Retinal pigment epithelial cell (primary cell): ENCODE results near the gene ADCY3.

Experiments used
- DNase-seq: peaks from one replicate; pipeline ENCODE4 v3.0.0-alpha.2; 2010; ENCODE audit warnings: low read depth
- H3K4me3 ChIP-seq: 2 replicates; pipeline ENCODE4 v1.5.1; 2011; ENCODE audit warnings: mild to moderate bottlenecking, low read length, control low read depth, moderate library complexity
- TF ChIP-seq, protein P1 (sequence below): conservative IDR thresholded peaks from 2 replicates; pipeline ENCODE4 v1.5.1; 2011; ENCODE audit warnings: low read depth, low read length, control low read depth, inconsistent platforms

The ADCY3 gene

DNA sequence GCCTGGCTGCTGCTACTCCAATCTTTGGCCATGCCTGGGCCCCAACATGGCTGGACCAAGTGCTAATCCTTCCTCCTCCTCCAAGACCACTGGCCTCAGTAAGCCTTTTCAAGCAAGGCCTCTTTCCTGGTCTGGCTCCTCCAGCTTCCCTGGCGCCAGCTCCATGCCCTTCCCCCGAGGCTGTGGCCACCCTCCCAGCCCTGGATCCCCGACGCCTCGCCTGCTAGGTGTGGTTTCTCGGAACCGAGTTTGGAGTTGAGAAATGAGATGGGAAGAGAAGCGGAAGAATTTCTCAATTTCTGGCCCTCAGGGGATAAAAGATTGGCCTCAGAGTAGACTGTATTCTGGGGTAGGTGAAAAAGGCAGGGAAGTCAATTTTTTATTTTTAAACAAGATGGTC is 46.4 kb downstream of the ADCY3 start:
- no peak for DNase-seq
- TF ChIP-seq, protein P1, sequence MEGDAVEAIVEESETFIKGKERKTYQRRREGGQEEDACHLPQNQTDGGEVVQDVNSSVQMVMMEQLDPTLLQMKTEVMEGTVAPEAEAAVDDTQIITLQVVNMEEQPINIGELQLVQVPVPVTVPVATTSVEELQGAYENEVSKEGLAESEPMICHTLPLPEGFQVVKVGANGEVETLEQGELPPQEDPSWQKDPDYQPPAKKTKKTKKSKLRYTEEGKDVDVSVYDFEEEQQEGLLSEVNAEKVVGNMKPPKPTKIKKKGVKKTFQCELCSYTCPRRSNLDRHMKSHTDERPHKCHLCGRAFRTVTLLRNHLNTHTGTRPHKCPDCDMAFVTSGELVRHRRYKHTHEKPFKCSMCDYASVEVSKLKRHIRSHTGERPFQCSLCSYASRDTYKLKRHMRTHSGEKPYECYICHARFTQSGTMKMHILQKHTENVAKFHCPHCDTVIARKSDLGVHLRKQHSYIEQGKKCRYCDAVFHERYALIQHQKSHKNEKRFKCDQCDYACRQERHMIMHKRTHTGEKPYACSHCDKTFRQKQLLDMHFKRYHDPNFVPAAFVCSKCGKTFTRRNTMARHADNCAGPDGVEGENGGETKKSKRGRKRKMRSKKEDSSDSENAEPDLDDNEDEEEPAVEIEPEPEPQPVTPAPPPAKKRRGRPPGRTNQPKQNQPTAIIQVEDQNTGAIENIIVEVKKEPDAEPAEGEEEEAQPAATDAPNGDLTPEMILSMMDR: no peak
- H3K4me3 ChIP-seq: no peak overlapping the region

DNA sequence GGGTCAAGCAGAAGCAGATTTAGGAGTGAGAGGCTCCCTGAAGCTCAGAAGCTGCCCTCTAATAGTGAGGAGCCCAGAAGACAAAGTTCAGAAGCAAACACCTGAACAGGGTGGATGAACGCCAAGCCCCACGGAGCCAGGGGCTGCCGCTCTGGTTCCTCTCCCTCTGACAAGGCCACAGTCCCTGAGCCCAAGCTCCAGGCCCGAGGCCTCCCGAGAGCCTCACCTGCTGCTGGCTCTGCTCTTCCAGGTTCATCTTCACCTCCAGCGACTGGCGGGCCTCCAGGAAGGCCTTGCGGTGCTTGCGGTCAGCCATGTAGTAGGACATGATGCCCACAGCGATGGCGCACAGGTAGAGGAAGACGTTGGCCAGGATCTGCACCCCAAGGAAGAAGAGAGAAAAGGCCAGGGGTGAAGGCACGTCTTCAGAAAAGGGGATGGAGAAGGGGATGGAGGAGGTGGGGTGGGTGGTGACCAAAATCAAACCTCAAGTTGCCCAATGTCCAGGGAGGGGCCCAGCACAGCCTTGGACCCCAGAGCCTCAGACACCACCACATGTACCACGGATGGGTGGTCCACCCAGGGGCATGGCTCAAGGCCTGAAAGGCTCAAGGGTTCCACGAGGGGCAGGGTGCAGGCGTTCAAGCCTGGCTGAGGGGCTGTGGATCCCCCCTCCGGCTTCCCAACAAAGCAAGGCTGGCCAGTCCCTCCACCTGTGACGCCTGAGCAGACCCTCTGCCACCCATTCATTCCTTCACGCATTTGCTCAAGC is 47.5 kb downstream of the ADCY3 start:
- no peak for DNase-seq
- TF ChIP-seq, protein P1: no peak
- no peak overlapping the region for H3K4me3 ChIP-seq

DNA sequence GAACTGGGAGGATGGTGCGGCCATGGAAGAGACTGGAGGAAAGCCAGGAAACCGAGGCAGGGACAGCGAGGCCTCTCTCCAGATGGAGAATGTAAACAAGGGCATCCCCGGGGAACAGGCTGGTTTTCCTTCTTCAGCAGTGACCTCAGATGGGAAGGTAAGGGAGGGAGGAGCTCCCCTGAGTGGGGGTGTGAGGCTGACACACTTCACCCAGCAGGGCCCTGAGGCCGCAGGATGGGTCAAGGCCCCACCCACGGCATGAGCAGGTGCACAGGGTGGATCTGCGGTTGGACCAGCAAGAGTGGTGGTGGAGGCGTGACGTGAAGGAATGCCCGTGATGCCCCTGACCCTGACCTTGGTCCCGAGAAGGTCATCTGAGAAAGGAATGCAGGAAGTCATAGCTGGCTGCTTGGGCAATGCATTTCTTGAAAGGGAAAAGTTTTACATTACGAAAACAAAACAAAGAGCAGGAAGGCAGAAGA is 48.1 kb downstream of the ADCY3 start:
- no peak overlapping the region for H3K4me3 ChIP-seq
- TF ChIP-seq, protein P1: no peak
- no peak for DNase-seq

DNA sequence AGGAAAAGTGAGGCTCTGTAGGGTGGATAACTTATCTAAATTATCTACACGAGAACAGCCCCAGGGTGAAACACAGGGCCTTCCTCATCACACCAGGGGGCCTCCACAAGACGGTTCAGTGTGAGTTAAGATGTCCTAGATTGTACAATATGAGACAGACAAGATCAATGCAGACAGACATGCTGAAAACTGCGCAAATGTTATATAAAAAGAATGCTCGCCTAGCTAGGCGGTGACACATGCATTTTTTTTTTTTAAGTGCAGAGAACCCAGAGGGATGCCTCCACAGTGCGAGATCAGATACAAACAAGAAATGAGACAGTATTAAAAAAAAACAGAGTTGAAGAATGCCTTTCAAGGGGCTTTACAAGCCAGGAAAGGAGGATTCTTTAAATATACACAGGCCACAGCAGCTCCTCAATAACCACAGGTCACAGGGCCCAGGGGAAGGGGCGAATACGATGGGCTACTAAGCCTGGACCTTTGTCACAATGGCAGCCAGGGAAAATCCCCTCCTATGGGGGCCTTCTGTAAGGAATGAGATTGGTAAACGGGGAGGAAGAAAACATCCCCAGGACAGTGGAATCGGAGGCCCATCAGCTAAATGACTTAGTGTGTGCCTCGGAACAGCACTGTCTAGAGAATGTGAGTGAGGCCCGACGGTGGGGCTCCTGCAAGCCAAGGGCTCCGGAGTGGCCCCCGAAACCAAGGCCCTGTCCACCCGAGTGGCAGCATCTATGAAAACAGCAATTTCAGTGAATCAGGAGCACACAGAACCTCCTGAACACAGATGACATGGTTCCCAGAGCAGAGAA is 48.9 kb downstream of the ADCY3 start:
- no peak overlapping the region for H3K4me3 ChIP-seq
- TF ChIP-seq, protein P1: no peak
- DNase-seq: no peak

DNA sequence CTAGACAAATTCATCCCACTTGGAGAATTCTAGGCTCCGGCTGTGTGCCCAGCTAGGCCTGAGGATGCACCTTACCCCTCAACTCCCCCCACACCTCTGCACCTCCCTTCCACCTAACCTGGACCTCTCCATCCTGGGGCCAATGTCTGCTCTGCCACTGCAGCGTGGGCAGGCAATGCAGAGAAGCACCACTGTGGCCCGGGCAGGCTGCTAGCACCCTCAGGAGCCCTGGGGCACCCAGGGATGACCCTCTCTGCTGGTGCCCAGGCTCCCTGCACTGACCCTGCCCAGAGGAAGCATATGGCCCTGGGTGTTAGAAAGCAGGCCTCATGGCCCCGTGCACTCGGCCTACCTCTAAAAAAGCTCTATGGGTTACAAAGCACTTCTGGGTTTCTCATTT is 49.6 kb downstream of the ADCY3 start:
- H3K4me3 ChIP-seq: no peak overlapping the region
- TF ChIP-seq, protein P1: no peak
- DNase-seq: no peak

DNA sequence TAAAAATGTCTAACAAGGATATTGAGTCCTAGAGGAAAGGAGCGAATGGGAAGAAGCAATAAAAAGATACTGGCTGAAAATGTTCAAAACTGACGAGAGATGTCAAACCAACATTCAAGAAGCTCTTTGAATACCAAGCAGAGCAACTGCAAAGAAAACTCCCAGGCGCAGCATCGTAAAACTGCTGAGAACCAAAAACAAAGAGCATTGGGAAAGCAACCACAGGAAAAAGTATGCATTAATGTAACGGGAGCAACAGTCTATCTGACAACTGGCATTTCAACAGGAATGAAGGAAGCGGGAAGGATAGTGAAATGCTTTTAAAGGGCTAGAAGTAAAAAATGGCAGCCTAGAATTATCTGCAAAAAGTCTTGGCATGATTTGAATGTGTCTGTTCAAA is 53.1 kb downstream of the ADCY3 start:
- DNase-seq: no peak
- H3K4me3 ChIP-seq: no peak overlapping the region
- TF ChIP-seq, protein P1: no peak
